SK-N-SH (cell line): Measurements from ENCODE around the gene BNIP3. TPM values are rescaled to one million over a fixed set of nuclear protein-coding genes. Genes with fewer than 3 reads are reported as not detected.
"Not testable (repeated sequence)": the region's sequence is repeated elsewhere in the genome, so short reads cannot be mapped to it uniquely, and the experiment has no call there.

Source experiments
- CTCF ChIA-PET: fragments of 300-600, 350-600 bp; formaldehyde crosslinking; extraction: SDS; loops from one replicate; lab custom pipeline; 2021; lab: Yijun Ruan, JAX
- POLR2A ChIA-PET: fragments of 350-600 bp; sonication (Branson Sonifier 250); formaldehyde crosslinking; extraction: SDS; loops from one replicate; lab custom pipeline; 2020; ENCODE audit warnings: antibody characterized with exemption, inconsistent platforms; lab: Yijun Ruan, JAX
- DNase-seq: peaks from one replicate; pipeline ENCODE4 v3.0.0; 2012
- H2AFZ ChIP-seq: fragments of 200-600 bp; sonication (generic); 2 replicates; pipeline ENCODE4 v1.8.1; 2016; ENCODE audit warnings: antibody characterized with exemption, mild to moderate bottlenecking, low read depth
- H3F3A ChIP-seq: fragments of 200-600 bp; sonication (generic); replicated peaks from 2 replicates; pipeline ENCODE3; 2016; ENCODE audit warnings: antibody characterized with exemption, mild to moderate bottlenecking; ENCODE audit not compliant: insufficient read depth
- H3K27ac ChIP-seq, 2 experiments: fragments of 200-500 bp in 1 of 2; fragments of 200-600 bp in 1 of 2; sonication (Bioruptor generic) in 1 of 2; sonication (generic), shearing (Covaris generic) in 1 of 2; 2 replicates each; pipeline versions ENCODE4 v1.5.1 to v1.6.1; 2014 to 2016; ENCODE audit warnings: low read depth in 2 of 2, inconsistent platforms in 1 of 2, low read length in 1 of 2, mild to moderate bottlenecking in 1 of 2, mixed read lengths in 1 of 2
- H3K27me3 ChIP-seq: fragments of 200-600 bp; sonication (generic), shearing (Covaris generic); 2 replicates; pipeline ENCODE4 v1.6.1; 2016; ENCODE audit warnings: mixed run types; ENCODE audit not compliant: insufficient read depth
- H3K36me3 ChIP-seq, 2 experiments: fragments of 200-500 bp in 1 of 2; fragments of 200-600 bp in 1 of 2; sonication (Bioruptor generic) in 1 of 2; sonication (generic) in 1 of 2; replicated peaks in 1 of 2; 2 replicates each; pipeline versions ENCODE3 to v1.5.1; 2014 to 2016; ENCODE audit warnings: low read length in 1 of 2, mild to moderate bottlenecking in 1 of 2; ENCODE audit not compliant: insufficient read depth in 2 of 2, control insufficient read depth in 1 of 2
- H3K4me1 ChIP-seq, 2 experiments: fragments of 200-500 bp in 1 of 2; fragments of 200-600 bp in 1 of 2; sonication (Bioruptor generic) in 1 of 2; sonication (generic), shearing (Covaris generic) in 1 of 2; 2 replicates each; pipeline versions ENCODE4 v1.5.1 to v1.6.1; 2014 to 2016; ENCODE audit warnings: low read depth in 1 of 2, low read length in 1 of 2, mixed run types in 1 of 2; ENCODE audit not compliant: insufficient read depth in 2 of 2, control insufficient read depth in 1 of 2
- H3K4me2 ChIP-seq: fragments of 200-600 bp; sonication (generic), shearing (Covaris generic); 2 replicates; pipeline ENCODE4 v1.6.1; 2017; ENCODE audit warnings: mixed run types
- H3K4me3 ChIP-seq, 2 experiments: fragments of 200-500 bp in 1 of 2; fragments of 200-600 bp in 1 of 2; sonication (Bioruptor generic) in 1 of 2; sonication (generic), shearing (Covaris generic) in 1 of 2; 2 replicates each; pipeline versions ENCODE4 v1.5.1 to v1.8.1; 2014 to 2016; ENCODE audit warnings: low read depth in 2 of 2, inconsistent platforms in 1 of 2, low read length in 1 of 2, mild to moderate bottlenecking in 1 of 2, mixed read lengths in 1 of 2, moderate library complexity in 1 of 2
- H3K79me2 ChIP-seq: fragments of 200-600 bp; sonication (generic); 2 replicates; pipeline ENCODE4 v1.8.1; 2017; ENCODE audit warnings: mild to moderate bottlenecking; ENCODE audit not compliant: insufficient read depth
- H3K9ac ChIP-seq: fragments of 200-600 bp; sonication (generic); 2 replicates; pipeline ENCODE4 v1.6.1; 2017; ENCODE audit warnings: mixed run types
- H3K9me2 ChIP-seq: fragments of 200-600 bp; sonication (generic); 2 replicates; pipeline ENCODE4 v1.6.1; 2017; ENCODE audit warnings: mixed run types
- H3K9me3 ChIP-seq: fragments of 200-600 bp; sonication (generic); 2 replicates; pipeline ENCODE4 v1.6.1; 2017; ENCODE audit warnings: mixed run types, mild to moderate bottlenecking, moderate library complexity
- H4K20me1 ChIP-seq: fragments of 200-600 bp; sonication (generic); 2 replicates; pipeline ENCODE4 v1.6.1; 2017; ENCODE audit warnings: mild to moderate bottlenecking, mixed run types; ENCODE audit not compliant: insufficient read depth
- CTCF ChIP-seq: fragments of 200-600 bp; sonication (generic); IDR thresholded peaks from 2 replicates; pipeline ENCODE4 v1.6.1; 2017; ENCODE audit warnings: antibody characterized with exemption, mild to moderate bottlenecking, moderate library complexity
- ELF1 ChIP-seq: IDR thresholded peaks from 2 replicates; pipeline ENCODE4 v1.4.0; 2012
- GABPA ChIP-seq: IDR thresholded peaks from 2 replicates; pipeline ENCODE4 v1.4.0; 2012; ENCODE audit warnings: low read depth, mild to moderate bottlenecking
- MAX ChIP-seq: IDR thresholded peaks from 2 replicates; pipeline ENCODE4 v1.4.0; 2012; ENCODE audit warnings: low read depth
- NFIC ChIP-seq: IDR thresholded peaks from 2 replicates; pipeline ENCODE4 v1.4.0; 2012; ENCODE audit warnings: borderline replicate concordance
- POLR2AphosphoS5 ChIP-seq: IDR thresholded peaks from 2 replicates; pipeline ENCODE4 v1.6.1; 2012; ENCODE audit warnings: low read depth, low read length
- RAD21 ChIP-seq: IDR thresholded peaks from 2 replicates; pipeline ENCODE4 v1.6.1; 2012; ENCODE audit warnings: mild to moderate bottlenecking, low read length
- RCOR1 ChIP-seq: fragments of 150-350 bp; IDR thresholded peaks from 2 replicates; pipeline ENCODE4 v1.6.1; 2017; ENCODE audit warnings: antibody characterized with exemption, low read length
- RFX5 ChIP-seq: IDR thresholded peaks from 2 replicates; pipeline ENCODE4 v1.6.1; 2012; ENCODE audit warnings: mild to moderate bottlenecking, improper control_type of control experiment, low read length
- SMC3 ChIP-seq: IDR thresholded peaks from 2 replicates; pipeline ENCODE4 v1.6.1; 2012; ENCODE audit warnings: low read depth, low read length, improper control_type of control experiment
- TAF1 ChIP-seq: IDR thresholded peaks from 2 replicates; pipeline ENCODE4 v1.6.1; 2012; ENCODE audit warnings: low read depth, mild to moderate bottlenecking, low read length, moderate library complexity, borderline replicate concordance
- TEAD4 ChIP-seq: IDR thresholded peaks from 2 replicates; pipeline ENCODE4 v1.4.0; 2012; ENCODE audit warnings: mild to moderate bottlenecking, borderline replicate concordance; ENCODE audit not compliant: insufficient read depth
- USF1 ChIP-seq: IDR thresholded peaks from 2 replicates; pipeline ENCODE4 v1.4.0; 2012; ENCODE audit warnings: low read depth, borderline replicate concordance
- USF2 ChIP-seq: fragments of 150-350 bp; IDR thresholded peaks from 2 replicates; pipeline ENCODE4 v1.6.1; 2017; ENCODE audit warnings: antibody characterized with exemption, low read length, low read depth, borderline replicate concordance
- ZBTB33 ChIP-seq: IDR thresholded peaks from 2 replicates; pipeline ENCODE4 v1.4.0; 2012; ENCODE audit warnings: low read depth, borderline replicate concordance
- WGBS: methylation state at CpG from one replicate; pipeline ENCODE4 v1.1.6; 2017; ENCODE audit warnings: low lambda C conversion rate; 5-methylcytosine and 5-hydroxymethylcytosine counted together
- polyA plus RNA-seq, 3 experiments: library from polyadenylated mRNA; depleted of rRNA; stranded (reverse); fragments of >200 nt; gene quantifications; 2 replicates each; pipeline ENCODE4 v1.2.3, GENCODE V29; 2012

Gene BNIP3
- polyA plus RNA-seq, 1 of the 3 experiments (the other 2 are of a cell fraction) = 40.3 TPM

GRCh38 chr10:131954356-131954965 is 27.3 kb downstream of the BNIP3 start:
- CTCF ChIA-PET = interaction anchor here (0.6 kb wide), 1 partner anchor 69 kb away, joined by 4 read pairs; no protein-coding TSS in a partner anchor
- no peak overlapping the region for H3K9ac ChIP-seq

GRCh38 chr10:131949908-131950307 is 31.8 kb downstream of the BNIP3 start:
- not testable (repeated sequence) for H2AFZ ChIP-seq, H3K4me3 ChIP-seq, H3K9ac ChIP-seq, H4K20me1 ChIP-seq, H3K9me3 ChIP-seq, H3K4me2 ChIP-seq, DNase-seq, H3K9me2 ChIP-seq, H3K27me3 ChIP-seq, H3K79me2 ChIP-seq, H3K27ac ChIP-seq
- 88% methylated on average over 5 of the region's 7 CpGs for WGBS
- Histone ChIP-seq H3K36me3 (peaks cover 30 to 49% of the 10 kb centered on the region in 2 experiments), H3F3A (peaks cover 24% of the 10 kb centered on the region), H3K4me1 (peaks cover 0 to 30% of the 10 kb centered on the region in 2 experiments; a peak in 3 of 4 replicates)
- ChIA-PET POLR2A (interaction anchor here (0.6 kb wide), 1 partner anchor 181 kb away, joined by 4 read pairs; no protein-coding TSS in a partner anchor), CTCF (interaction anchor here (0.8 to 2.0 kb wide), 2 partner anchors 11 to 73 kb away, joined by 3 to 7 read pairs; no protein-coding TSS in a partner anchor)

More at GRCh38 chr10:131954356-131954965, 27.3 kb downstream of the BNIP3 start:
- POLR2A ChIA-PET = no interaction called here
- Histone ChIP-seq H3F3A (peaks cover 5% of the 10 kb centered on the region), H3K4me1 (no peaks in the 10 kb centered on the region), H3K4me2 (no peak overlapping the region), H3K27me3 (no peaks in the 10 kb centered on the region), H3K36me3 (peaks cover 18 to 42% of the 10 kb centered on the region in 2 experiments), H3K9me2 (no peaks in the 10 kb centered on the region), H3K9me3 (no peaks in the 10 kb centered on the region), H3K79me2 (no peaks in the 10 kb centered on the region; the same call in 1 of the 2 replicates), H3K4me3 (no peak overlapping the region), H4K20me1 (no peaks in the 10 kb centered on the region), H3K27ac (no peak overlapping the region), H2AFZ (no peak overlapping the region)
- 97% methylated on average over 21 of the region's 21 CpGs for WGBS
- TF ChIP-seq MAX (no peak), USF2 (no peak), POLR2AphosphoS5 (no peak), NFIC (no peak), TEAD4 (no peak), RAD21 (no peak), TAF1 (no peak), CTCF (no peak), ZBTB33 (no peak), GABPA (no peak), ELF1 (no peak), RFX5 (no peak), USF1 (no peak), SMC3 (no peak), RCOR1 (no peak)
- no peak for DNase-seq
